RWPE2 (cell line): Measurements from ENCODE around the gene GJA3.

Experiments used
- ATAC-seq: fragments of 200-7000 bp; cut with Tn5 transposase; 3 replicates; pipeline ENCODE4 v1.9.1; 2021; ENCODE audit warnings: low read depth
- DNase-seq: peaks from one replicate; pipeline ENCODE4 v3.0.0-alpha.2; 2020; ENCODE audit warnings: low spot score
- H3K27ac ChIP-seq: fragments of 450-650 bp; 2 replicates; pipeline ENCODE4 v1.5.1; 2017; ENCODE audit warnings: mild to moderate bottlenecking; ENCODE audit not compliant: poor library complexity, severe bottlenecking
- H3K27me3 ChIP-seq: fragments of 250-450 bp; sonication (Bioruptor Pico); 2 replicates; pipeline ENCODE4 v1.5.1; 2021; ENCODE audit warnings: mild to moderate bottlenecking, moderate library complexity; ENCODE audit not compliant: insufficient read depth, poor library complexity, severe bottlenecking
- H3K36me3 ChIP-seq: fragments of 250-450 bp; sonication (Bioruptor Pico); 2 replicates; pipeline ENCODE4 v1.5.1; 2020; ENCODE audit warnings: low read depth, mild to moderate bottlenecking, moderate library complexity
- H3K4me1 ChIP-seq: fragments of 250-450 bp; sonication (Bioruptor Pico); 2 replicates; pipeline ENCODE4 v1.5.1; 2021; ENCODE audit warnings: mild to moderate bottlenecking, moderate library complexity; ENCODE audit not compliant: insufficient read depth, poor library complexity, severe bottlenecking
- H3K4me3 ChIP-seq: fragments of 250-450 bp; sonication (Bioruptor Pico); 2 replicates; pipeline ENCODE4 v1.5.1; 2021; ENCODE audit warnings: mild to moderate bottlenecking, moderate library complexity; ENCODE audit not compliant: severe bottlenecking
- H3K9me3 ChIP-seq: fragments of 250-450 bp; sonication (Bioruptor Pico); 2 replicates; pipeline ENCODE4 v1.5.1; 2021; ENCODE audit warnings: mild to moderate bottlenecking, moderate library complexity; ENCODE audit not compliant: severe bottlenecking
- TF ChIP-seq, protein P1 (sequence below): fragments of 450-650 bp; IDR thresholded peaks from one replicate; pipeline ENCODE4 v1.5.1; 2017; ENCODE audit warnings: mild to moderate bottlenecking, moderate library complexity; ENCODE audit not compliant: poor library complexity, severe bottlenecking

Gene GJA3

DNA sequence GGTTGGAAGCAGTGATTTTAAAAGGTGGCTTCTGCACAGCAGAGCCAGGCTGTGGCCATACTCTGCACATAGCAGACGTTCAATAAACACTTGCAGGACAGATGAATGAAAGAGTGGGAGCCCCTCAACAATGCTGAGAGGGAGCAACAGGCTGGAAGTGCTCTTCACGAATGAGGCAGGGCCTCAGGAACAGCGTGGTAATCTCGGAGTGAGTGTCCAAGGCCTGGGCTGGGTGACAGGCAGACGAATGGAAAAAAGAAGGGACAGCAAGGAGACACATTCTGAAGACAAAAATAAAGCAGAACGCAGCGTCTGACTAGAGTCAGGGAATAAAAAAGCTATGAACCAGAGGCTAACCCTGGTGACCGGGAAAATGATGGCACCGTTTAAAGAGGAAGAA is 11.1 kb downstream of the GJA3 start:
- H3K4me1 ChIP-seq, result no peaks in the 10 kb centered on the region
- H3K4me3 ChIP-seq, result no peak overlapping the region
- H3K27me3 ChIP-seq, result no peaks in the 10 kb centered on the region
- DNase-seq, result no peak
- H3K36me3 ChIP-seq, result no peaks in the 10 kb centered on the region
- no peaks in the 10 kb centered on the region for H3K9me3 ChIP-seq
- no peak for ATAC-seq
- no peak overlapping the region for H3K27ac ChIP-seq
- TF ChIP-seq, protein P1, sequence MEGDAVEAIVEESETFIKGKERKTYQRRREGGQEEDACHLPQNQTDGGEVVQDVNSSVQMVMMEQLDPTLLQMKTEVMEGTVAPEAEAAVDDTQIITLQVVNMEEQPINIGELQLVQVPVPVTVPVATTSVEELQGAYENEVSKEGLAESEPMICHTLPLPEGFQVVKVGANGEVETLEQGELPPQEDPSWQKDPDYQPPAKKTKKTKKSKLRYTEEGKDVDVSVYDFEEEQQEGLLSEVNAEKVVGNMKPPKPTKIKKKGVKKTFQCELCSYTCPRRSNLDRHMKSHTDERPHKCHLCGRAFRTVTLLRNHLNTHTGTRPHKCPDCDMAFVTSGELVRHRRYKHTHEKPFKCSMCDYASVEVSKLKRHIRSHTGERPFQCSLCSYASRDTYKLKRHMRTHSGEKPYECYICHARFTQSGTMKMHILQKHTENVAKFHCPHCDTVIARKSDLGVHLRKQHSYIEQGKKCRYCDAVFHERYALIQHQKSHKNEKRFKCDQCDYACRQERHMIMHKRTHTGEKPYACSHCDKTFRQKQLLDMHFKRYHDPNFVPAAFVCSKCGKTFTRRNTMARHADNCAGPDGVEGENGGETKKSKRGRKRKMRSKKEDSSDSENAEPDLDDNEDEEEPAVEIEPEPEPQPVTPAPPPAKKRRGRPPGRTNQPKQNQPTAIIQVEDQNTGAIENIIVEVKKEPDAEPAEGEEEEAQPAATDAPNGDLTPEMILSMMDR, result no peak

- Histone ChIP-seq H3K4me1 (no peaks in the 10 kb centered on the region), H3K27me3 (peaks cover 4% of the 10 kb centered on the region), H3K9me3 (no peaks in the 10 kb centered on the region), H3K4me3 (no peak overlapping the region), H3K27ac (no peak overlapping the region), H3K36me3 (no peaks in the 10 kb centered on the region)
- ATAC-seq (no peak), DNase-seq (no peak)
- TF ChIP-seq, protein P1, result no peak
Observed at GRCh38 chr13:20148501-20149183, 12.2 kb downstream of the GJA3 start.

- TF ChIP-seq, protein P1, result no peak
- no peak overlapping the region for H3K4me3 ChIP-seq
- ATAC-seq, result no peak
- no peak overlapping the region for H3K27ac ChIP-seq
- H3K36me3 ChIP-seq, result no peaks in the 10 kb centered on the region
- peaks cover 27% of the 10 kb centered on the region for H3K27me3 ChIP-seq
- H3K9me3 ChIP-seq, result no peaks in the 10 kb centered on the region
- DNase-seq, result no peak
- no peaks in the 10 kb centered on the region for H3K4me1 ChIP-seq
Observed at GRCh38 chr13:20146381-20146780, 14.5 kb downstream of the GJA3 start.

GRCh38 chr13:20145521-20145920 is 15.3 kb downstream of the GJA3 start:
- H3K9me3 ChIP-seq, result no peaks in the 10 kb centered on the region
- H3K4me1 ChIP-seq, result no peaks in the 10 kb centered on the region
- no peak for DNase-seq
- H3K4me3 ChIP-seq, result no peak overlapping the region
- ATAC-seq, result no peak
- H3K27ac ChIP-seq, result no peak overlapping the region
- TF ChIP-seq, protein P1, result no peak
- H3K36me3 ChIP-seq, result no peaks in the 10 kb centered on the region
- peaks cover 35% of the 10 kb centered on the region for H3K27me3 ChIP-seq

- Histone ChIP-seq H3K27me3 (peaks cover 45% of the 10 kb centered on the region), H3K36me3 (no peaks in the 10 kb centered on the region), H3K4me1 (no peaks in the 10 kb centered on the region), H3K27ac (no peak overlapping the region), H3K4me3 (no peak overlapping the region), H3K9me3 (no peaks in the 10 kb centered on the region)
- TF ChIP-seq, protein P1, result no peak
- DNase-seq (no peak), ATAC-seq (no peak)
Observed at GRCh38 chr13:20144141-20144850, 16.6 kb downstream of the GJA3 start.
